GM19035 (cell line): ENCODE results near the gene GTF2H1.
"Not testable (repeated sequence)": the region's sequence is repeated elsewhere in the genome, so short reads cannot be mapped to it uniquely, and the experiment has no call there.

Source experiments
- ATAC-seq: cut with Tn5 transposase; IDR thresholded peaks from one replicate; pipeline ENCODE4 v1.9.1; 2021; ENCODE audit not compliant: unreplicated experiment

The GTF2H1 gene

DNA sequence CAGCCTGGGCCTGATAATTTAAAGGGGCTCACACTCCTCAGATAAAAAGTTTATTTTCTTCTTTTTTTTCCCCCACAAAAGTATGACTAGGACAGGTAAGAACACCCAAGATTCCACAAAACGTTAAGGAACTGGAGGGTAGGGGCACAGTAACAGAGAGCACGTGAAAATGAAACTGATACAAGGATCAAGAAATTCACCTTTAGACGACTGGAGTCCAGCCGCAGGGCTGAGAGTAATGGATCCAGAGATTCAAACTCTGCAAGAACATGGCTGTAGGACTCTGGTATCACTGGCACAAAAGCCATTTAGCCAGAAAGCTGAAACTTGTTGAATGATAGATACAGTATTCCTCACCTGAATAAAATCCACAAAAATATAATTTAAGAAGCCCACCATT lies 4.8 kb upstream of the GTF2H1 start:
- no peak for ATAC-seq

DNA sequence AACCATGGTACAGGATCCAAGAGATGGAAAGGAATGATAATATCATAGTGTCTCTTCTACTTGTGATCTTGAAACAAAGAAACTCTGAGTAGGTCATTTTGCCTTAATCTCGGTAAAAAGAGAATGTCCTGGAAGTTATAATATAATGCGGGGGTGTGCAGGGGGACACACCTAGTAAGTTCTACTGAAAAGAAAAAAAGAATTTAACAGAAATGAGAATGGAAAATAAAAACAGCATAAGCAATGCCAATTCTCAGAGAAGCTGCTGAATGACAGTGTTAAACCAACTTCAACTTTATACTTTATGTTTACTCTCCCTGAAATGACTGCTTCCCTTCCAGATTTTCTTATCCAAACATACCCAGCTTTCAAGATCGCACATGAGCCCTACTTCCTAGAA lies 2.5 kb upstream of the GTF2H1 start:
- ATAC-seq: no peak

DNA sequence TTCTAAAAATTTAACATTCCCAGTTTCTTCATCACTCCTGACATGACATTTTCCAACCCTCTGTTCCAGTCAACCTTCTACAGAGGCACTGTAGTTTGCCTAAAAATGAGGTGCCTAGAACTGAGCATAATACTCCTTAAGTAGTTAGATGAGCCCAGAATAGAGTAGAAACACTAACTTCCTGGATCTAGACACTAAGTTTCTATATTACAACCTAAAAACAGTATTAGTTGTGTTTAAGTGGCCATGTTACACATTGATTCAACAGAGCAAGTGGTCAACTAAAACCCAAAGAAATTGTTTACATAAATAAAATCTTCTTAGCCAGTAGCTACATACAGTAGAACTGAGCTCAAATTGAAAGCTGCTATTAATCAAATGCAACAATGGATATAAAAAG lies 1.8 kb upstream of the GTF2H1 start:
- no peak for ATAC-seq

DNA sequence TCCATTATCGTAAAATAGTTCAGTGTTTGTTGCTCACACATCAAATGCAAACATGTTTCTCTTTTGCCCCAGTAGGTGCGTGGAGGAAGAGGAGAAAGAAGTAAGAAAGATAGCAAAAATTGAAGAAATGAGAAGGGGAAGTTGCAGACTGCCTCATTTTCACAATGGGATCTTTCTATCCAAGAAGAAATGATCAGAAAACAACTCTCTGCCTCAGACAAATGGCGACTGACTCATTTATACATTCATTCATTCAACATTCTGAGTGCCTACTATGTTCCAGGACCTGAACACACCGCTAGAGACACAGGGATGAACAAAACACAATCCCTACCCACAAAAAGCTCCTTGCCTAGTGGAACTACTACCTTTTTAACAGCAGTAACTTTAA lies 794 bp upstream of the GTF2H1 start:
- ATAC-seq: no peak

DNA sequence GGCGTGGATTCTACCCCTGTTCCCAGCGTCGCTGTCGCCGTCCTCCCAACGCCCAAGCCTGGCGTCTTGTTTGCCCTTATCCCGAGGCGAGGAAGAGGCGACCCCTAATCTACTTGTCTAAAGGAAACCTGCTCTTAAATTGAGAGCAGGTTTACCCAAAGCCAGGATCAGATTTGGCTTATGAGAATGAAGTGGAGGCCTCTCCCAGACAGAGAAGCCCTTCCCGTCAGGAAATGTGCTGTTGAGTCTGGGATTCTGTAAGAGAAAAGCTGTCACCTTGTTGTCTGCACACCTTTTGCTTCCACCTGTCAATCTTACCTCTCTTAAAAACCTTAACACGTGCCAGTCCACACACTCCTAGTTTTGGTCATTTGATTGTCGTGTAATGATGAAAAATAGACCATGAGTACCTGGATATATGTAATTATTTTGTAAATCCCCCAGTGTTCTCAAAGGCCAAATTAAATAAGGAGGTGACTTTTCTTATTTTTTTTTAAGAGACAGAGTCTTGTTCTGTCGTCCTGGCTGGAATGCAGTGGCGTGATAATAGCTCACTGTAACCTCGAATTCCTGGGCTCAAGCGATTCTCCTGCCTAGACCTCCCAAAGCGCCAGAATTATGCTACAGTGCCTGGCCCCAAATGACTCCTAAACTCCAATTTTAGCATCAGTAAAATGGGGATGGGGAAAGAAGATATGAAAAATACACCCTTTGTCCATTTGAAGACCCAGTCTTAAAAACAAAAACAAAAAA lies 627 bp downstream of the GTF2H1 start:
- ATAC-seq: peak; percentile 1

DNA sequence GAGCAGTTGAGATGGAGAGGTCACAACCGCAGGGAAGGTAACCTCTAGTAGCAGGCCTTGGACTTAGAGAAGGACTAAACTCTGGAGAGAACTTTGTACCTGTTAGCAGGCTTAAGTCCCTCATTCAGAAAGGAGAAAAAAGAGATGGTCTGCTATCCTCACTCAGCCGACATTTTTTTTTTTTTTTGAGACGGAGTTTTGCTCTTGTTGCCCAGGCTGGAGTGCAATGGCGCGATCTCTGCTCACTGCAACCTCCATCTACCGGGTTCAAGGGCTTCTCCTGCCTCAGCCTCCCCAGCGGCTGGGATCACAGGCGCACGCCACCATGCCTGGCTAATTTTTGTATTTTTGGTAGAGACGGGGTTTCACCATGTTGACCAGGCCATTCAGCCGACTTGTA lies 1.5 kb downstream of the GTF2H1 start:
- ATAC-seq: not testable (repeated sequence)

DNA sequence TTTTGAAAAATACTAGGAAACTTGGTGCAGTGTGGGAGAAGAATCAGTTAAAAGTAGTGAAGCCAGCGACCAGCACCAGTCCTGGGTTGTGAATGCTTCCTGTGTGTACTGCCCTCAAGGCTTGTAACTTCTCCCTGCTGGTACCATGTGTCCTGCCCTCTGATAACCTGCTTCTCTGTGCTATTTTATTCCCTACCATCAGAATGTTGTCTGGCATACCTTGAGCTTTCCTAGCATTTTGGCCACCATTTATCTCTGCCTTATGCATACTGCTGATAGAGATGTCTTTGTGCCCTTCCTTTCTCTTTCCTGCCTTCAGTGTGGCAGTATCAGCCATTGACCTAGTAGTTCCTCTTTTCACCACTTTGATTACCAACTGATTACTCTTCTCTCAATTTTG lies 2.0 kb downstream of the GTF2H1 start:
- no peak for ATAC-seq

DNA sequence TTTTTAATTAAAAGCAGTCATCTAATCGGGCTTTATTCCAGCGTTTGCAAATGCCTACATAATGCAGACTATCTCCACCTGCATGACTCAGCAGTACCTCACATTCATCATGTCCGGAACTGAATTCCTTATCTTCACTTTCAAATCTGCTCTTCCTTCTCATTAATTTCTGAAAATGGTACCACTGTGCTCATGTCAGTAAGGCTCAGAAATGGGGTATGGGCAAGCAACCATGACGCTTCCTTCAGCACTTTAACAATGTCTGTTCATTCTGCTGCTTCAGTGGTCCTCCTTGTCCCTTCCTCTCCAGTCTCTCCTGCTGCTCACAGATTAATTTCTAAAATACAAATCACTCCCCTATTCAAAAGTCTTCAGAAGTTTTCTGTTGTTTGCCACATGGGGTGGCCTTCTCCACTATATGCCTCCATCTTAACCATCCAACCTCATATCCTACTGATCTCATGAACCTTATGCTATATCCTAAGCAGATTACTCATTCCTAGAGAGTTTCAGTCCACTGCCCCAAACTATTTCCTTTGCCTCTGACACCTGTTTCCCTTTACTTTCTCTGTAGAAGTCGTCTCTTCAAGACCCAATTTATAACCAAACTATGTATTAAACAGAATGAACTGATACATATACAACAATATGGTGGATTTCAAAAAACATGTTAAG lies 7.0 kb downstream of the GTF2H1 start:
- ATAC-seq: no peak

DNA sequence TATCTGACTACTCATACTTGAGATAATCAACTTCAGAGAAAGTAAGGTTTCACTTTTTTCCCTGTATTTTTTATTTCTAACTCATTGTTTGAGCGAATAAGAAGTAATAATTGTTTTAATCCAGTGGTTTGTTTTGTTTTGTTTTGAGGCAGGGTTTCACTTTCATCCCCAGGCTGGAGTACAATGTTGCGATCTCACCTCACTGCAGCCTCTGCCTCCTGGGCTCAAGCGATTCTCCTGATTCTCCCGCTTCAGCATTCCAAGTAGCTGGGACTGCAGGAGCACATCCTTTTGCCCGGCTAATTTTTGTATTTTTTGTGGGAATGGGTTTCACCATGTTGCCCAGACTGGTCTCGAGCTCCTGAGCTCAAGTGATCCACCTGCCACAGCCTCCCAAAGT lies 8.6 kb downstream of the GTF2H1 start:
- ATAC-seq: no peak

DNA sequence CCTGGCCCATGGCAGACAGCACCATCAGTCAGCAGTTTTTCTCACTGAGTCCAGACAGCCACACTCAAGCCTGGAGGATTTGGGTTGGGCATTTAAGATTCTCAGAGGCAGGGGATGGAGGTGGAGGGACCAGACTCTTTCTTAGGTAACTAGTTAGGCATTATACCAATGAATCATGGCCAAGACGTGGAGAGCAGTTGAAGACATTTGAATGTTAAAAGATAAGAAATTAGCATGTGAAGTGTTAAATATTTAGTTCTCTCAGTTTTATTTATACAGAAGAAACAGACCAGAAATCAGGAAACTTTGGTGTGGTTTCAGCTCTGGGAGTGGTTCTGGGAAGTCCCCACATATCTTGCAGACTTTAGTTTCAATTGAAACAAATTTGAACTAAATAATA lies 9.9 kb downstream of the GTF2H1 start:
- no peak for ATAC-seq

DNA sequence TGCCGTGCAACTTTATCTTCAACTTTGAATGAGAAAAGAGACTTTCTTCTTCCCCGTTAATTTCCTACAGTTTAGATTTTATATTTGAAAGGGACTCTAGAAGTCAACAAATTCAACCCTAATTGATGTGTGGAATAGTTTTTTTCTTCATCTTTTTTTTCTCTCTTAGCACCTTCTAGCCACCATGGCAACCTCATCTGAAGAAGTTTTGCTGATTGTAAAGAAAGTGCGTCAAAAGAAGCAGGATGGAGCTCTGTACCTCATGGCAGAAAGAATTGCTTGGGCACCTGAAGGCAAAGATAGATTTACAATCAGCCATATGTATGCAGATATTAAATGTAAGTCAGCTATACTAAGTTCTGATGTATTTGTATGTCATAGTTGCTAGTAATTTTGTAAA lies 10.5 kb downstream of the GTF2H1 start:
- ATAC-seq: no peak

DNA sequence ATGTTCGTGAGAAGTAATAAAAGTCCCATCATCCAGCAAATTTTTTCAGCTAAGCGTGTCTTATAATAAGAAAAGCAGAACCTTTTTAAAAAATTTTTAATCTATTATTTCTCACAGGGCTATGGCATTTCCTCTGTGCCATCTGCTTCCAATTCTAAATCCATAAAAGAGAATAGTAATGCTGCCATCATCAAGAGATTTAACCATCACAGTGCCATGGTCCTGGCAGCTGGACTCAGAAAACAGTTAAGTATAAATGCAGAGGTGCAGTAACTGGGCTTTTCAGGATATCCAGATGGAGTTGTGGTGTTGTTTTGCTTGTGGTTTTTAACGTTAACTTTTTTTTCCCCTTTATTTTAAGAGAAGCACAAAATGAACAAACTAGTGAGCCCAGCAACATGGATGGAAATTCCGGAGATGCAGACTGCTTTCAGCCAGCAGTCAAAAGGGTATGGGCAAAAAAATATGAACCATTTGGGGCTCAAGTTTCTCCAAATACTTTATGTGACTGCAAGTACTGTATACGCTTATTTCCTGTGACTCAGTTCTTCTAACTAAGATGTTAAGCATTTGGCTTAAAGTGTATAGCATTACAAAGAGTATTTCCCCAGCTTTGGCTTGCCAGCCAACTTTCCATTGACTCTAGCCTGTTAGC lies 25.2 kb downstream of the GTF2H1 start:
- no peak for ATAC-seq

DNA sequence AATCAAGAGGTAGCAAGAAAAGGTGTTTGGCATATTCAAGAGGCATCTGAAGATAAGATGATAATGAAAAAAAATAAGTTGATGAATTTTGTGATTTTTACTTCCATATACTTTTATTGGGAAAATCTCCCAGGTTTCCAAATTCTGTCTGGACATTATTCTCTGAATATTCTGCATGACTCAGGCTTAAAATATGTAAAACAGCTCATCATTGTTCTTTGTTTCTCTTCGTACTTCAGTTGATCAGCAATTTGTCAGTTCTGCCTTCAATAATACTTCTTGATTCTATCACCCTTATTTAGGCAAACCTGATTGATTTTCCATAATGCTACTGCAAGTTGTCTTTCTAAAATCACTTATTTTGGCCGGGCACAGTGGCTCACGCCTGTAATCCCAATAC lies 30.2 kb downstream of the GTF2H1 start:
- ATAC-seq: no peak

DNA sequence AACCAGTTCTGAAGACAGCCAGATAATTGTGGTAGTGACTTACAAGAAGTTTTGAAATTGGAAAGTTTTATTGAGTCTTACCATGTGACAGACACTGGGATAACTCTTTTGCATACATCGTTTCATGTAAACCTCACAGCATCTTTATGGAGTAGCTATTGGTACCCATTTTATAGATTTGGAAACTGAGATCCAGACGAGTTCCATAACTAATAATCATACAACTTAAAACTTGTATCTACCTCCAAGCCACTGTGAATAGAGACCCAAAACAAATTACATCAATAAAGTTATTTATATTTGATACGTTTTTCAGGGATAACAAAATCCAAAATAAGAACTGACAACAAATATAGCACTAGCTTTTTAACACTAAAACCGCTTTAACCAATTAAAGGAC lies 36.3 kb downstream of the GTF2H1 start:
- no peak for ATAC-seq

DNA sequence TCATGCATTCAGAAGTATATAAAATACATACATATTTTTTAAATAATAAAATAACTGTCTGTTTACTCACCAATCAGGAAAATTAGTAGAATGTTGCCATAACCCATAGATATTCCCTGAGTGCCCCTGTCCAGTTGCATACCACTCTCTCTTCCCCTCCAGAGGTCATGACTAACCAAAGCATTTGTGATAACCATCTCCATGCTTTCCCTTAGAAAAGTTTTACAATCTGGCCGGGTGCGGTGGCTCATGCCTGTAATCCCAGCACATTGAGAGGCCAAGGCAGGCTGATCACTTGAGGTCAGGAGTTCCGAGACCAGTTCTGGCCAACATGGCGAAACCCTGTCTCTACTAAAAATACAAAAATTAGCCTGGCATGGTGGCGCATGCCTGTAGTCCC lies 38.8 kb downstream of the GTF2H1 start:
- ATAC-seq: no peak

DNA sequence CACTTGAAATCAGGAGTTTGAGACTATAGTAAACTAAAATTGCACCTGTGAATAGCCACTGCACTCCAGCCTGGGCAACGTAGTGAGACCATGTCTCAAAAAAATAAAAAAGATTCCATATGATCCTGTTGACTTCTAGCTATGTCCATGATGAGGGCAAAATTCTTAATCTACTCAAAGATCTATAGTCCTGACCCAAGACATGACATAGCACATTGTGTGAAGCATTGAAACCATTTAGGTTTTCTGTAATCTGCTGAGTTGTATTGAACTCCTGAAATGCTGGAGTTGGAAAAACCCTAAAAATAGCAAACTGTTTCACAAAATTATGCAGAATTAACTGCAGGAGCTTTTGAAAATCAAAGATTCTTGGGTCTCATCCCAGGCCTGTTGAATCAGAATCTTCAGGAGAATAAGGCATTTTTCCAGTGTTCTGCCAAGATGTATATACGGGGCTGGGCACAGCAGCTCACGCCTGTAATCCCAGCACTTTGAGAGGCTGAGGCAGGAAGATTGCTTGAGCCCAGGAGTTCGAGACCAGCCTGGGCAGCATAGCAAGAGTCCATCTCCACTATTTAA lies 42.2 kb downstream of the GTF2H1 start:
- no peak for ATAC-seq

DNA sequence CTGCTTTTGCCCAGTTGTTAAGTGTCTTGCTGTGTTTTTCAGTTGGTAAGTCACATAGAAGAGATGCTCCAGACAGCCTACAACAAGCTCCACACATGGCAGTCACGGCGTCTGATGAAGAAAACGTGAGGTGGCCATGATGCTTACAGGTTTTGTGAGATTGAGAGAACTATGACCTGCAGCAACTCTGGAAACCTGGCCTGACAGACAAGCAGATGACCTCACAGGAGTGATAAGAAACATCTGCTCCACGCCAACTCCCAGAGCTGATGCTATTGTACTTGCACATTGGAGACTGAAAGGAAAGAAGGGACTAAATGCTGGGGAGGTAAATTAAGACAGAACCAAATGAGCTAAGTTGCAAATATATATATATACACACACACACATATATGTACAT lies 43.4 kb downstream of the GTF2H1 start:
- no peak for ATAC-seq

DNA sequence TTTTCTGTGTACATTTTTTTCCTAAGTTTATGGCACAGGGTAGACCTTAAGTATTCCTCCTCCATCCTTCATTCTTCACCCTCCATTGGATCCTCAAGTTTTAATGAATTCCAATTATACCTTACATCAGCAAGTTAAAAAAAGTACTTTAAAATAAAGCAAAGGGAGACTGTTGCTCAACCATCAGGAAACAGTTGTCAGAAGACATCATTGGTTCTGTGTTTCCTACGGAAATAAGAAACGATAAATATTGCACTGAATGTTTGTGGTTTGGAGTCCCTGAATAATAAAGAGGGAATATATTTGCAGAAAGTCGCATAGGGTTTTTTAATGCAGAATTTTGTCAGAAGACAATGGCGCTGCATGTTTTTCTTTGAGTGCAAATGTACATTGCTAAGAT lies 43.9 kb downstream of the GTF2H1 start:
- no peak for ATAC-seq

DNA sequence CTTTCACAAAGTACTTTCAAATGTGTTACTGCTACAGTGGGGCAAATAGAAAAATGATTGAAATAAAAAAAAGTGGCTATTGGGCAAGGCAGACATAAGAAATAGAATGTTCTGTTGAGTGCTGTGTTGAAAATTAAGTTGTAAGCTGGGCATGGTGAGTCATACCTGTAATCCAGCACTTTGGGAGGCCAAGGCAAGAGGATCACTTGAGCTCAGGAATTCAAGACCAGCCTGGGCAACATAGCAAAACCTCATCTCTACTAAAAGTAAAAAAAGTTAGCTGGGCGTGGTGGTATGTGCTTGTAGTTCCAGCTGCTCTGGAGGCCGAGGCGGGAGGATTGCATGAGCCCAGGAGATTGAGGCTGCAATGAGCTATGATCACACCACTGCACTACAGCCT lies 45.1 kb downstream of the GTF2H1 start:
- no peak for ATAC-seq

DNA sequence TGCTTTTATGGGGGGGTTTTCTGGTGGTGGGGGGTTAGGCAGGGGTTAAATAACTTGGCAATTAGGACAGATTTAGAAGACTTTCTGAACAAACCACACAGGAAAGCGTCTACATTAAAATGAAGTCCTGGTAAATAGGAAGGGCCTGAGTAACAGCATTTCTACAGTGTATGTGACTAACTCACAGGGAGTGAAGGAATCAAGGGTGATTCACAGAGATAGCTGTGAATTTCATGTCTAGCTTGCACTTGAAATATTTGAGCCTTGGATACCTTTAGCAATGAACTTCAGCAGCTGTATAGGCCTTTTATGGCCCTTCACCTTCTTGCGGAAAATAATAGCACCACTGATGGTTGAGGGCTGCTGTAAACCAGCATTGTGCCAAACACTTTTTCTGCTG lies 45.9 kb downstream of the GTF2H1 start:
- ATAC-seq: no peak

DNA sequence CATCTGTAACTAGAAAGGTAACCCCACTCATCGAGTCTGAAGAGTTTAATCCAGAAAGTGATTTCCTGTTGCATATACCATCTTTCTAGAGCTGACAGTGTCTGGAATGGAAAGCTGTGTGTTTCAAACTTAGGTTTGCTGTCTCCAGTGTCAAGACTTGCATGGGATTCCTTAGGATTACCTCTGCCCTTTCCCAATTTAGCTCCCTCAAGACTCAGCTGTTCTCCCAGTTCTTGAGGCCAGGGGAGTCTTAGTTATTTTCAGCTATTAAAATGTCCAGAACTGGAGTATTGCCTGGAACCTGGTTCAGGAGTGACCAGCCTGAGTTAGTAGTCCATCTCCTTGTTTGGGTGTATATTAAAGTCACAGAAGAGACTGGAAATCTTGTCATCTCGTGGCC lies 47.0 kb downstream of the GTF2H1 start:
- ATAC-seq: no peak

DNA sequence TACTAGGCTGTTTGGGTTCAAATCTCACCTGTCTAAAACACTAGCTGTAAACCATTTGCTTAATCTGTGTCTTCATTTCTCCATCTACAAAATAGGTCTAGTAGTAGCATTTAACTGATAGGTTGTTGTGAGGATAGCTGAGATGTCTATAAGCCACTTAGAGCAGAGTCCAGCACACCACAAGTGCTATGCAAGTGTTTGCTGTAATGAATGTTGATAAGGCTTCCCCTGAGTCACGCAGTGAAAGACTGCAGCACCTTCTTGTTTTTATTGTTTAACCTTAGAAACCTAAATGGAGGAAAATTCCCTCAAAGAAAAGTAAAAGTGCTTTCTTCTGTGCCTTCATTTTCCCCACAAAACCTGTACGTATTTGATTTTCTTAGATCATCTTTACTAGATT lies 48.9 kb downstream of the GTF2H1 start:
- no peak for ATAC-seq
